SK-N-DZ (cell line): ENCODE data around the gene STRAP.
"Not testable (repeated sequence)": the region's sequence is repeated elsewhere in the genome, so short reads cannot be mapped to it uniquely, and the experiment has no call there.

Experiments
- DNase-seq: peaks from one replicate; pipeline ENCODE4 v3.0.0-alpha.2; 2015; ENCODE audit warnings: low spot score

The STRAP gene

DNA sequence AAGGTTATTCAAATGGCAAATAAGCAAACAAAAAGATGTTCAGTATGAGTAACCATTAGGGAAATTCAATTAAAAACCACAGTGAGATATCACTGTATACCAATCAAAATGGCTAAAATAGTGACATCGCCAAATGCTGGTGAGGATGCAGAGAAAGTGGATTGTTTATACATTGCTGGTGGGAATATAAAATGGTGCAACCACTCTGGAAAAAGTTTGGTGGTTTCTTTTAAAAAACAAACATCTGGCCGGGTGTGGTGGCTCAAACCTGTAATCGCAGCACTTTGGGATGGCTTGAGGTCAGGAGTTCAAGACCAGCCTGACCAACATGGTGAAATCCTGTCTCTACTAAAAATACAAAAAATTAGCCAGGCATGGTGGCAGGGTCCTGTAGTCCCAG, 14.0 kb upstream of the STRAP start:
- no peak for DNase-seq

DNA sequence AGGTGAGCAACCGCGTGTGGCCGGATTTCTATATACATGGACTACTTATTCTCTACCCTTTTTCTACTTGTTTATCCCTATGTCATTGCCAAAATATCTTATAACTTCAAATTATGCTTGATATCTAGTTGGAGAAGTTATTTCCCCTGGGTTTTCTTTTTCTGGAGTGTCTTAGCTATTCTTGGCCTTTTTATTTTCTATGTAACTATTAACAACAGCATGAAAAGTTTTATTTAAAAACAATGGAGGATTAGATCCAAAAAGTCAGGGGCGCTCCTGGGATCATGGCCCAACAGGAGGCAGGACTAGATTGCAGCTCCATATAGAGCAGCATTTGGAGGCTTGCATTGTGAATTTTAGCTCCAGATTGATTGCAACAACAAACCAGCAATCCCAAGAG, 8.6 kb upstream of the STRAP start:
- no peak for DNase-seq

DNA sequence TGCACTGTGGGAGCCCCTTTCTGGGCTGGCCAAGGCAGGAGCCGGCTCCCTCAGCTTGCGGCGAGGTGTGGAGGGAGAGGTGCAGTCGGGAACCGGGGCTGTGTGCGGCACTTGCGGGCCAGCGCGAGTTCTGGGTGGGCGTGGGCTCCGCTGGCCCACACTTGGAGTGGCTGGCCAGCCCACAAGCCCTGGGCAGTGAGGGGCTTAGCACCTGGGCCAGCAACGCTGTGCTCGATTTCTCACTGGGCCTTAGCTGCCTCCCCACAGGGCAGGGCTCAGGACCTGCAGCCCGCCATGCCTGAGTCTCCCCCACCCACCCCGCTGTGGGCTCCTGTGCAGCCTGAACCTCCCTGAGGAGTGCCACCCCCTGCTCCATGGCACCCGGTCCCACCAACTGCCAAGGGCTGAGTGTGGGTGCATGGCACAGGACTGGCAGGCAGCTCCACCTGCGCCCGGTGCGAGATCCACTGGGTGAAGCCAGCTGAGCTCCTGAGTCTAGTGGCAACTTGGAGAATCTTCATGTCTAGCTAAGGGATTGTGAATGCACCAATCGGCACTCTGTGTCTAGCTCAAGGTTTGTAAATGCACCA, 7.5 kb upstream of the STRAP start:
- DNase-seq = not testable (repeated sequence)

DNA sequence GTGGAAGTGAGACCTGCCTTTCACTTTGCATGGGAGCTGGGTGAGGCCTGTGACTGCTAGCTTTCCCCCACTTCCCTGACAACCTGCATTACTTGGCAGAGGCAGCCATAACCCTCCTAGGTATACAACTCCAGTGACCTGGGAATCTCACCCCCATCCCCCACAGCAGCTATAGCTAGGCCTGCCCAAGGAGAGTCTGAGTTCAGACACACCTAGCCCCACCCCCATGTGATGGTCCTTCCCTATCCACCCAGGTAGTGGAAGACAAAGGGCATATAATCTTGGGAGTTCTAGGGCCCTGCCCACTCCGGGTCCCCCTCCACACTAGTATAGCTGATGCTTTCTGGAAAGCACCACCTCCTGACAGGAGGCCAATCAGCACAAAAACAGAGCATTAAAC, 6.3 kb upstream of the STRAP start:
- DNase-seq = no peak

DNA sequence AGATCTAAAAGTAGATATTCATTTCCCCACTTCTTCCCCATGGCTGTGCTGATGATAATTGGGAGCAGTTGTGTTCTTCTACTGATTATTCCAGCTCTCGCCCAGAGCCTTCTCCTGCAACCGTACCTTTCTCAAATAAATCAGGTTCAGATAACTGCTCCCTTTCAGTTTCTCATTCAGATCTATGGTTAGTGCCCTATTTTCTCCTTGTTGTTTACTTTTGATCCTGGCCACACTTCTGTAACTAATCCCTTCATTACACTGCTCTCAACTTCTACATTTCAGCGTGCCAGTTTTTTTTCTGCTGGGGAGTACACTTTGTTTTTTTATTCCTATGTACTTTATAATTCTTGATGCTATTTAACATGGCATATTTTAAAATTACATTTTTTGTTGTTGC, 2.8 kb upstream of the STRAP start:
- DNase-seq = no peak

DNA sequence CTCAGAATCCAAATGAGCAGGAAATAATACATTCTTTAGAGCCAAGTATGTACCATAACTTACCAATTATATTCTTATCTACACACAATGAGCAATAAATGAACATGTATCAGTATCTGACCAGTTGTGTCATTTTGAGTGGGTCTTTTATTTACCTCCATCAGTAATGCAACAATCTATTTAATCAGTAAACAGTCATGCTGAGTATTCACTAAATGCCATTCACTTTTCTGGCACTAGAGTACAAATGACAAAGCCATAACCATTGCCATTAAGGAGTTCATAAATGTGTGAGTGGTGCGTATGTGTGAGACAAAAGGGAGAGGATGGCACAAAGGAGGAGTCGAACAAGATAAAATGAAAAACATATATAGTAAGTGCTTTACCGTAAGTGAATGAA, 1.5 kb upstream of the STRAP start:
- DNase-seq = no peak

DNA sequence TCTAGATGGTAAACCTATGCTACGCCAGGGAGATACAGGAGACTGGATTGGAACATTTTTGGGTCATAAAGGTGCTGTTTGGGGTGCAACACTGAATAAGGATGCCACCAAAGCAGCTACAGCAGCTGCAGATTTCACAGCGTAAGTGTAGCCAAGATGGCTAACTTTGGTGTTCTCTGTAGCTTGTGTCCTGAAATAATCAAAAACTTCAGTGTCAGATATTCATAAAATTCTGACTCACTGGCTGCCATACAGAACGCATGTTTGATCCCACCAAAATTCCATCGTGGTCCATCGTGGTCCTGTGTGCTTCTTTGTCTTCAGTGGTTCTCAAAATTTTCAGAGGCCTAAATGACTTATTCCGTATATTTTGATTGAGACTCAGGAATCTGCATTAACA, 1.3 kb downstream of the STRAP start:
- no peak for DNase-seq

DNA sequence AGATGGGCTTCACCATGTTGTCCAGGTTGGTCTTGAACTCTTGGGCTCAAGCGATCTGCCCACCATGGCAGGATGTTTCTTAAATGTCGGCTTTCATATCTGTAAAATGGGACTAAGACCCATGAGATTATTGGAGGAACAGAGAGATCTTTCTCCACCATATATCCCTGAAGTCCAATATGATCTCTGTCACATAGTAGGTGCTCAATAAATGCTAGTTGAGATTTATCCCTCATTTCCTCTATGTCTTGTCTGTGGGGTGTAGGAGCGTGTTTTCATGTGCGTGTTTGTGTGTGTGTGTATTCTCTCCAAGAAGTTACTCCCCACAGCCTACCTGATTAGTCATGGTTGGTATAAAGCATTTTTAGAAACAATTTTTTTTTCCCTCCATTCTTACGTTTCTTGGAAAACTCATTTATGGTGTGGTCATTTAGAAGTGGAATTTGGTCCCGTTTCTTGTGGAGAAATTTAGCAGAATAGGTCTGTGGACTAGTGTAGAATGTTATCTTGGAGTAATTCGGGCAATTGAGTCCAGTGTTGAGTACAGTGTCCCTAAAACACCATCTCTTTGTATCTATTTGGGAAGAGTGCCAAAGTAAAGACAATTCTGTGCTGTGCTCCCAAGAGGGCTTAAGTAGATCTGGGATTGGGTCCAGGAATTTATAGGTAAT, 4.3 kb downstream of the STRAP start:
- no peak for DNase-seq

DNA sequence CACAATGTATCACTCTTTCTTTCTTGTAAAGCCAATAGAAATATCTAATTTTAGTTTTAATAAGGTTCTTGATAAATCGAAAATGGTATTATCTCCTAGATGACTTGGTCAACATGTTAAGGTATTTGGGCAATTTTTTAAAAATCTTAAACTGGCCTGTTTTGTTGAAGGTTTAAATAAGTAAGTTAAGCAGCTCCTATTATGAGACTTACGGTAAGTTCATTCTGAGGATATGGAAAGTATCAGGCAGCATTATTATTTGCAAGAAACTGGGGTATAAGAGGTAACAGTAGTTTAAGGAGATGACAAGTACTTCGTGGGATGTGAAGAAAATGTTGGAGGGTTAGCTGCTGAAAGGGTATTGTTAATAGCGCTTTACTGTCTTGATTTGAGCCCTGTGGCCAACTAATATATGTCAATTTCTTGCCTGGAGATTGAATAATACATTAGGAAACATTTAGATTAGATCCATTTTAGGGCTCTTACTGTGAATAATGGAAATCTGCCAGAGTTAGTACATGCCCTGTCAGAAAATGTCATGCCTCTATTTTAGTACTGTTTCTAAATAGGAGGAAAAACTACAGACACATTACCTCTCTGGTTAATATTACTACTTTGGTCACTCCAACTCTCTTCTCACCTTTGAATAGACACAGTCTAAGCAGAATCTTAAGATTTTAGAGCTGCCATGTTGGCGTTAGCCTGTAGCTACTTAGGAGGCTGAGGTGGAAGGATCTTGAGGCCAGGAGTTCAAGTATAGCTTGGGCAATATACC, 5.0 kb downstream of the STRAP start:
- no peak for DNase-seq

DNA sequence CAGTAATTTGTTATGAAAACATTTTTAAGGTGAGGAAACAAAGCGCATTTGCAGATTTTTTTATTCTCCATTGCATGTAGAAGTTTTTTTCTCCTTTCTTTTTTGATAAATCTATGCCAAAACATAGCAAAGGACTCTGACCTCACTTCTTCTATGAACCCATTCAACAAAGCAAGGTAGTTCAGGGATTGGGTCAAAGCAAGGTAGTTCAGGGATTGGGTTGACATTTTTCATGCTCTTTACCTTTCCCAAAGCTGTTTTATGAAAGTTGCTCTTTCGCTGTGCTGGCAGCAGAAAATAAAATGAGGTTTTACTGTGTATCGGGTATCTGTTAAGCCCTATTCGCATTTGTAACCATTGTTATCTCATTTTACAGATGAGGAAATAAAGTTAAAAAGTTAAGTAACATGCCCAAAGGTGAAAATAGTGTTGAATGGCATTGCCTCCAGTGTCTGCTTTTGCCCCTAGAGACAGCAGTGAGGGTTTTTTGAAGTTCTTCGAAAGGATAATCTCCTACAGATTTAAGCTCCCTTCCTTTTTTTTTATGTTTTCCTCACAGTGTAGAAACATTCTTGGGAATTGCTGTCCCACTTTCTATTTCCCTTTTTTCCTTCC, 10.6 kb downstream of the STRAP start:
- DNase-seq = no peak

DNA sequence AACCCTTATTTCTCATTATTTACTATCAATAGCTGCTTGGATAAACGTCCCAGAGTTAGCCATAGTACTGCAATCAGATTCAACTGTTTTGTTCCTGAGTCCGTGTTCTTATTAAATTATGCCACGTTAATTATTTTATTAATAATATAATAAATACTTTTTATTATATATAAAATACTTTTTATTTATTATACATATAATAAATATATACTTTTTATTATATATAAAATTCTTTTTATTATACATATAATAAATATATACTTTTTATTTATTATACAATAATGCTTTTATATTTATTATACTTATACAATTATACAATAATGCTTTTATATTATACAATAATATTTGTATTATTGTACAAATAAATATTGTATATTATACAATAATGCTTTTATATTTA, 11.1 kb downstream of the STRAP start:
- DNase-seq = no peak

DNA sequence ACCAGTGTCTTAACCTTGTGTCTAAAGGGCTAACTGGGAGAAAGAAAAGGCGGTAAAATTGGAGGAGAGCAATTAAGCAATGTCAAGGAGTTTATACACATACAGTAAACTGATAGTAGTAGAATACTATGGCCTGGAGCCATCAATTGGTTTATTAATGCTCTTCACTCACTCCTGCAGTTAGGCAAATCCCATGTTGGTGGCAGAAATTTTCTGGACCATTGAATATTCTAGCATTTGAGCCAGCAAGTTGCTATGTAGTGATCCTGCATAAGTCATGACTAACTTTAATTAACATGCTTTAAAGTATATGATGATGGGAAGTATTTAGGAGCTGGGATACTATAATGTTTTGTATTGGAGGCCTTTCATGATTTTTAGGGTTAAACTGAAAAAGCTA, 14.7 kb downstream of the STRAP start:
- DNase-seq = no peak

DNA sequence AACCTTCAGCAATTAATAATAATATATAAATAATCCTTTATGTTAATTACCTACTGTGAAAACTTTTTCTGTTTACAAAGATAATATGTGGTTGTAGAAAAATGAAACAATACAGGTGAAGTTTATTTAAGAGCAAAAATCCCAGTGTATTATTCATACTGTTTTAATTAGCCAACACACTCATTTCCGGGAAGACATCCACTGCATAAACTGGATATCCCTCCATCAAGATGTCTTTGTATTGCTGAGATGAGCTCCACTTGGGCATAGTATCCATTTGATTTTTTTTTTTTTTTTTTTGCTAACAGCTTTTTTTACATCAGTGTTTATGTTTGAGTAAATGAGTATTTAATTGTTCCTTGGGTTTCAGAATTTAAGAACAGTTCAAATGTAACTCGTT, 15.2 kb downstream of the STRAP start:
- no peak for DNase-seq

DNA sequence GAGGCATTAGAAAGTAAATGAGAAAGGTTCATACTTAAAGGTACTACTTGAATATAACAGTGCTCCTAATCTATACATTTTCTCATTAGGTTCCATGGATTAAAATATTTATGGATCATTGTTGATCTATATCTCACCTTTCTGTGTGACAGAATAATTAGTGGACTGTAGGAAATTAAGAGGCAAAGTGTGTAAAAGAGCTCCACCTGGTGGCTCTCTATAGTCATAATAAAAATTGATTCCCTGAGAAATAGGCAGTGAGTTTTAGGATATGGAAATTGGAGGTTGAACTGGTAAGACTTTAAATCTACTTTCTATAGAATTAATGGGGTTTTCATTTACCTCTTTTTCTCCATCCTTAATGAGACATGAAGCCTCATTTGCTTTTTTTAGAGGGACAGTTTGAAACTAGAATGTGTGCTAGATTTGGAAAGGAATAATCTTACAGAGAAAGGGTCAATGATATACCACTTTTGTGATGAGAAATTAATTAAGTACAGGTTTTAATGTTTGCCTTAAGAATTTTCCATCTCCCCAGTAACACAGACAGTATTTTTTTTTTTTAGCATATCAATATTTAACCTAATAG, 17.2 kb downstream of the STRAP start:
- peak; percentile 39 for DNase-seq

DNA sequence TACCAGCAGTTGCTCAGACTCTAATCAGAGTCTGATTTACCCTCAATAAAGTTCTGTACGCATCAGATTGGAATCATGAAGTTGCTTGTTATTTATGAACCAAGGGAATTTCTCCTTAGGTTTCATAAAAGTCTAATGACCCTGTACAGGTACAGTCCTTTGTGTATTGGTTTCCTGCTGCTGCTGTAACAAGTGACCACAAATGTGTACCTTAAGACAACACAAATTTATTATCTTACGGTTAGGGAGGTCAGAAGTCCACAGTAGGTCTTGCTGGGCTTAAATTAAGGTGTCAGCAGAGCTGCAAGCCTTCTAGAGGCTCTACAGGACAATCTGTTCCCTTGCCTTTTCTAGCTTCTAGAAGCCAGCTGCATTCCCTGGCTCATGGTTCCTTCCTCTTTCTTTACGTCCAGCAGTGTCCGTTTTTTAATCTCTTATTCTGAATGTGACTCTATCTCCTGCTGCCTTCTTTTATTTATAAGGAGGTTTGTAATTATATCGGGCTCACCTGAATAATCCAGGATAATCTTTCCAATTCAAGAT, 22.3 kb downstream of the STRAP start:
- no peak for DNase-seq

DNA sequence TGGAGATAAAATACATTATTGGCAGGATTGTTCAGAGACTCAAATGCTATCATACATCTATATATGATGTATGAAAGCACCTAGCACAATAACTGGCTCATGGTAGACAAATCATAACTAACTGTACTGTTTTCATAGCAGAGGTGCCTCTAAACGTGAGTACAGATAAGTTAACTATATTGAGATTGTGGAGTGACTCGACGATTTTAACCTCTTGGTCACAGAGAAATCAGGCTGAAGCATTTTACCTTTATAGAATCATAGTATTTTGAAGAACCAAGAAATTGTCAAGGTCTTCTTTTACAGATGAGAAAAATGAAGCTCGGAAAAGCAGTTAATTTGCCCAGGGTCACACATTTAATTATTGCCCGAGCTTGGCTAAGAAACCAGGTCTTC, 28.3 kb downstream of the STRAP start:
- no peak for DNase-seq

DNA sequence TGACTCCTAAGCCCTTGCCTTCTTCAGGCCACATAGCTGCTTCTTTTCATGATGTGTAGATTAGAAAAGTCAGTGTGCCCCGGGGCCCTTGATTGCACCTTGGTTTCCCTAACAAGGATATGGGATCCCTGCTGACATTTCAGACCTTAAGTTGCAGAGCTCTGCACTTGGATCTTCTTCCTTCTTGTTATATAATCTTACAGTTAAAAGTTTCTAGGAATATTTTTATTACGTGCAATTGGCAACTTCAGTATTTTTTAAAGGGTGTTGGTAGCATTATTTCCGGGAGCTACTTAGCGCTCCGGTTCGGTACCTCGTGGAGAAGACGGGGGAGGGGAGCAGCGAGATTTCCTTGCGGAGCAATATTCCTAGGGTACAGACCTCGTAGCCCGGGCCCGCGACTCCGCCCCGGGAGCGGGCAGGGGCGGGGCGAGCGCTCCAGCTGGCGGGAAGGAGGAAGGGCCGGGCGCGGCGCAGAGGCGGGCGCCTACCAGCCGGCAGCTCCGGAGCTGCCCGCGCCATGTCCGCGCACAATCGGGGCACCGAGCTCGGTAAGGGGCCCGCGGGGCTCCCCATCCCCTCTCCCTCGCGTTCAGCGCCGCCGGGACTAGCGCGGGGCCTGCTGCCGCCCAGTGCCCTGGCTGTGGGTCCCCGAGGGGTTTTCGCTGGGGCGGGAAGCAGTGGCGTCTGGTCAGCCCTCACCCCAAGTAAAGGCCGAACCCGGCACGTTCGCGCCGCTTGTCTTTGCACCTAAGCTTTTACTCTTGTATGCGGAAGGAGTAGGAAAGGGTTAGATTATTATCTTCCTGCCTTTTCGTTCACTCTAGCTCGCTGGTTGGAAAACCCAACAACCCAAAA, 28.9 kb downstream of the STRAP start, which contains the start of gene DERA:
TSS of gene DERA (plus strand) at position 469 of the 858 bp plus-strand sequence. CDS start at position 521, 52 bp downstream.
- peak; percentile 85 for DNase-seq

DNA sequence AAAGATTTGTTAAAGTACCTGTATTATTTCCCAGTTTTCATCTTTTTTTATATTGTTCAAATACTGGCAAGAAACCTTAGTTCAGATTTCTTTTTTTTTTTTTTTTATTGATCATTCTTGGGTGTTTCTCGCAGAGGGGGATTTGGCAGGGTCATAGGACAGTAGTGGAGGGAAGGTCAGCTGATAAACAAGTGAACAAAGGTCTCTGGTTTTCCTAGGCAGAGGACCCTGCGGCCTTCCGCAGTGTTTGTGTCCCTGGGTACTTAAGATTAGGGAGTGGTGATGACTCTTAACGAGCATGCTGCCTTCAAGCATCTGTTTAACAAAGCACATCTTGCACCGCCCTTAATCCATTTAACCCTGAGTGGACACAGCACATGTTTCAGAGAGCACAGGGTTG, 29.7 kb downstream of the STRAP start:
- DNase-seq = not testable (repeated sequence)

DNA sequence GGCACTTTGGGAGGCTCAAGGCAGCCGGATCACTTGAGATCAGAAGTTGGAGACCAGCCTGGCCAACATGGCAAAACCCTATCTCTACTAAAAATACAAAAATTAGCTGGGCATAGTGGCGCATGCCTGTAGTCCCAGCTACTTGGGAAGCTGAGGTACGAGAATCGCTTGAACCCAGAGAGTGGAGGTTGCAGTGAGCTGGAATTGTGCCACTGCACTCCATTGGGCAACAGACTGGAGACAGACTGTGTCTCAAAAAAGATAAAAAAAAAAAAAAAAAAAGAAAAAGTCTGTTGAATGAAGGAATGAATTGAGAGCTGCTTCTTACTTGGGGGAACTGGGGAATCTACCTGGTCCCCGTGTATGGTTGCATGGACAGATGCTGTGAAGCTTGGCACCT, 31.9 kb downstream of the STRAP start:
- not testable (repeated sequence) for DNase-seq

DNA sequence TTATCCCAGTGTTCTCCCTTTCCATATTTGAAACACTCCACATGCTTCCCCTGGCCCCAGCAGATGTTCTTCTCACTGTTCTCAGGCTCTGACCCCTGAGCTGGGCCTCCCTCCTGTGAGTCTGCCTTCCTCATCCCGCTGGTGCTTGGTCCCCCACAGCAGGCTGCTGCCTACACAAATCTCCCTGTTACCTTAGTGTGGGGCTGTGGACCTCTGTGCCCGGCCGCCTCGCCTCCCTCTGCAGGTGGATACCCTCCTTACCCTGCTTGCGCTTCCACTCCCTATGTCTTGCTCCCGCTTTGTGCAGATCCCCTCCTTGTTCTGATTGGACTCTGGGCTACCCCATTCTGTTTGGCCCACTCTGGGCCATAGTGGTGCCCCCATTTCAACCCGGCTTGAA, 35.9 kb downstream of the STRAP start:
- DNase-seq = no peak

DNA sequence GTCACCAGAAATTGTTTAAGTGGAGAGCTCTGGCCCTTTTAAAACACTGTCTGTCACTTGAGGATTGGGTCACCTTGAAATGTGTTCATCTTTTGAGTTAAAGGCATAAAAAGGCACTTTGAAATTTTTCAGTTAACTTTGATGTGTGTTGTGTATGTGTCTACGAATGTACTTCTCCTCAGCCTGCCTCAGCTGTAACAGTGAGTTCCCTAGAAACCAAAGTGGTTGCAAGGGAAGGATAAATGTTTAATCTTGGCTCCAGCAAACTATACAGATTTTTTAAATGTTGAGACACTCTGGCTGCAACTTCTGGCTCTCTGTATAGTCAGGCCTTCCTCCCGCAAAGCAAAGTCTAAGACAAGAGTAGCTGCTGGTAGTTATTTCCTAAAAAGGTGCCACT, 37.2 kb downstream of the STRAP start:
- no peak for DNase-seq
